DND-41 (cell line): ENCODE measurements around the gene SAMD11.

Experiments
- ATAC-seq: fragments of 200-7000 bp; cut with Tn5 transposase; 3 replicates; pipeline ENCODE4 v1.9.1; 2021; ENCODE audit warnings: low read depth; ENCODE audit not compliant: insufficient read depth
- DNase-seq: peaks from one replicate; pipeline ENCODE4 v3.0.0-alpha.2; 2020
- H2AFZ ChIP-seq: 2 replicates; pipeline ENCODE4 v1.6.0; 2012; ENCODE audit warnings: low read depth, low read length
- H3K27ac ChIP-seq: 2 replicates; pipeline ENCODE4 v1.5.1; 2012; ENCODE audit warnings: low read length, inconsistent platforms
- H3K27me3 ChIP-seq: fragments of 200-600 bp; sonication (generic); 2 replicates; pipeline ENCODE4 v1.6.0; 2012; ENCODE audit warnings: low read length, mild to moderate bottlenecking, inconsistent platforms; ENCODE audit not compliant: insufficient read depth, poor library complexity
- H3K36me3 ChIP-seq: 2 replicates; pipeline ENCODE4 v1.5.1; 2012; ENCODE audit warnings: low read length, inconsistent platforms; ENCODE audit not compliant: insufficient read depth
- H3K4me1 ChIP-seq: 2 replicates; pipeline ENCODE4 v1.5.1; 2012; ENCODE audit warnings: mild to moderate bottlenecking, low read length; ENCODE audit not compliant: insufficient read depth
- H3K4me2 ChIP-seq: 2 replicates; pipeline ENCODE4 v1.6.0; 2012; ENCODE audit warnings: mild to moderate bottlenecking, moderate library complexity, low read length, inconsistent platforms; ENCODE audit not compliant: insufficient read depth
- H3K4me3 ChIP-seq, 2 experiments: fragments of 200-600 bp in 1 of 2; shearing (Covaris generic) in 1 of 2; 2 replicates each; pipeline ENCODE4 v1.5.1; 2012 to 2016; ENCODE audit warnings: inconsistent platforms in 2 of 2, low read length in 2 of 2, mild to moderate bottlenecking in 2 of 2, low read depth in 1 of 2, moderate library complexity in 1 of 2
- H3K79me2 ChIP-seq: 2 replicates; pipeline ENCODE4 v1.6.0; 2012; ENCODE audit warnings: low read length, inconsistent platforms; ENCODE audit not compliant: insufficient read depth
- H3K9ac ChIP-seq: 2 replicates; pipeline ENCODE4 v1.6.0; 2012; ENCODE audit warnings: low read depth, mild to moderate bottlenecking, inconsistent platforms, low read length, moderate library complexity
- H3K9me3 ChIP-seq: 2 replicates; pipeline ENCODE4 v1.5.1; 2012; ENCODE audit warnings: low read length, moderate library complexity, mild to moderate bottlenecking, inconsistent platforms; ENCODE audit not compliant: insufficient read depth, severe bottlenecking
- H4K20me1 ChIP-seq: 2 replicates; pipeline ENCODE4 v1.6.0; 2012; ENCODE audit warnings: low read length; ENCODE audit not compliant: insufficient read depth
- CTCF ChIP-seq: IDR thresholded peaks from 2 replicates; pipeline ENCODE4 v1.5.1; 2012; ENCODE audit warnings: borderline replicate concordance, low read length, moderate library complexity, mild to moderate bottlenecking; ENCODE audit not compliant: poor library complexity, severe bottlenecking; ENCODE audit errors: extremely low read depth
- EZH2 ChIP-seq: IDR thresholded peaks from 3 replicates; pipeline ENCODE4 v1.6.1; 2012; ENCODE audit warnings: borderline replicate concordance, low read depth, mild to moderate bottlenecking, moderate library complexity, low read length, inconsistent platforms; ENCODE audit not compliant: severe bottlenecking

Gene SAMD11

GRCh38 chr1:938711-939489 lies 15.2 kb downstream of the SAMD11 start:
- TF ChIP-seq CTCF, result no peak
- TF ChIP-seq EZH2, result no peak
- Histone ChIP-seq H3K27ac (no peak overlapping the region), H3K4me2 (no peak overlapping the region), H3K79me2 (no peaks in the 10 kb centered on the region), H3K9me3 (peaks cover 1% of the 10 kb centered on the region), H3K4me1 (peaks cover 17% of the 10 kb centered on the region), H3K9ac (no peak overlapping the region), H3K27me3 (peaks cover 41% of the 10 kb centered on the region), H3K36me3 (no peaks in the 10 kb centered on the region), H3K4me3 (no peak overlapping the region), H2AFZ (no peak overlapping the region), H4K20me1 (peaks cover 43% of the 10 kb centered on the region)
- ATAC-seq (no peak), DNase-seq (no peak)

GRCh38 chr1:939511-940106 lies 15.9 kb downstream of the SAMD11 start:
- H3K27ac ChIP-seq, result no peak overlapping the region
- H2AFZ ChIP-seq, result no peak overlapping the region
- no peak for DNase-seq
- no peak for ATAC-seq
- no peak overlapping the region; the same call in 1 of the 2 replicates for H3K9ac ChIP-seq
- peak overlapping the region; percentile 57 for H3K4me2 ChIP-seq
- no peaks in the 10 kb centered on the region for H3K79me2 ChIP-seq
- H3K27me3 ChIP-seq, result peaks cover 41% of the 10 kb centered on the region
- H3K4me3 ChIP-seq, result no peak overlapping the region
- peaks cover 17% of the 10 kb centered on the region for H3K4me1 ChIP-seq
- TF ChIP-seq CTCF (no peak), EZH2 (peak; percentile 61)
- H3K36me3 ChIP-seq, result 0 out of 2 replicates have a peak, but pooled peaks cover under 1% of the 10 kb centered on the region
- peaks cover 1% of the 10 kb centered on the region for H3K9me3 ChIP-seq
- peaks cover 44% of the 10 kb centered on the region for H4K20me1 ChIP-seq

GRCh38 chr1:940107-941014 lies 16.6 kb downstream of the SAMD11 start:
- ATAC-seq (peak; percentile 52), DNase-seq (peak; percentile 35)
- Histone ChIP-seq H3K9me3 (peaks cover 1% of the 10 kb centered on the region), H4K20me1 (peaks cover 44% of the 10 kb centered on the region), H2AFZ (no peak overlapping the region), H3K36me3 (peaks cover 8% of the 10 kb centered on the region), H3K9ac (peak overlapping the region; percentile 7; the same call in 1 of the 2 replicates), H3K4me2 (peak overlapping the region; percentile 57), H3K27me3 (peaks cover 41% of the 10 kb centered on the region), H3K4me1 (peaks cover 17% of the 10 kb centered on the region), H3K27ac (no peak overlapping the region), H3K79me2 (no peaks in the 10 kb centered on the region), H3K4me3 (peak overlapping the region in 1 of 2 experiments; percentile 38; a peak in 1 of 4 replicates)
- peak; percentile 100 for TF ChIP-seq EZH2
- no peak for TF ChIP-seq CTCF
